IMR-90 (cell line): ENCODE data around the gene SAFB2. TPM values are rescaled to one million over a fixed set of nuclear protein-coding genes. Genes with fewer than 3 reads are reported as not detected.

Experiments
- ATAC-seq: fragments of 200-7000 bp; cut with Tn5 transposase; 2 replicates; pipeline ENCODE4 v1.9.1; 2020; ENCODE audit warnings: low read depth, mild to moderate bottlenecking, moderate library complexity
- BruUV-seq: library from RNA; stranded (reverse); fragments of 400-500 nt; replicated peaks from 2 replicates; lab custom pipeline; 2021; lab: Mats Ljungman, UMichigan
- CTCF ChIA-PET: fragments of 300-600 bp; formaldehyde crosslinking; extraction: SDS; loops from one replicate; lab custom pipeline; 2021; ENCODE audit warnings: antibody characterized with exemption; lab: Yijun Ruan, JAX
- POLR2A ChIA-PET: fragments of 300-600 bp; sonication (Branson Sonifier 250); formaldehyde crosslinking; loops from one replicate; lab custom pipeline; 2022; ENCODE audit warnings: antibody characterized with exemption; ENCODE audit not compliant: unreplicated experiment; lab: Charles Lee
- DNase-seq: peaks from one replicate; pipeline ENCODE4 v3.0.0; 2013
- H2AFZ ChIP-seq: replicated peaks from 2 replicates; pipeline ENCODE3; 2013; ENCODE audit warnings: low read length, mild to moderate bottlenecking; ENCODE audit not compliant: poor library complexity
- H2AK5ac ChIP-seq: 2 replicates; pipeline ENCODE4 v1.6.1; 2013; ENCODE audit warnings: low read depth, low read length, inconsistent platforms
- H2AK9ac ChIP-seq: replicated peaks from 2 replicates; pipeline ENCODE3; 2013; ENCODE audit warnings: mild to moderate bottlenecking, low read depth, low read length, moderate library complexity; ENCODE audit not compliant: poor library complexity
- H2BK120ac ChIP-seq: 2 replicates; pipeline ENCODE4 v1.6.1; 2013; ENCODE audit warnings: low read depth, low read length, inconsistent platforms
- H2BK15ac ChIP-seq: 3 replicates; pipeline ENCODE4 v1.6.1; 2013; ENCODE audit warnings: low read depth, low read length, inconsistent platforms
- H2BK20ac ChIP-seq: 2 replicates; pipeline ENCODE4 v1.6.1; 2013; ENCODE audit warnings: low read depth, mild to moderate bottlenecking, inconsistent platforms, low read length, moderate library complexity
- H2BK5ac ChIP-seq: 2 replicates; pipeline ENCODE4 v1.6.1; 2013; ENCODE audit warnings: mild to moderate bottlenecking, low read depth, low read length, inconsistent platforms; ENCODE audit not compliant: poor library complexity, severe bottlenecking
- H3K14ac ChIP-seq: replicated peaks from 2 replicates; pipeline ENCODE4 v1.6.1; 2013; ENCODE audit warnings: low read depth, low read length, inconsistent platforms
- H3K18ac ChIP-seq: 2 replicates; pipeline ENCODE4 v1.6.1; 2013; ENCODE audit warnings: low read depth, low read length, control low read depth
- H3K23ac ChIP-seq: 2 replicates; pipeline ENCODE4 v1.6.1; 2013; ENCODE audit warnings: low read depth, low read length, inconsistent platforms
- H3K27ac ChIP-seq: 2 replicates; pipeline ENCODE4 v1.5.1; 2013; ENCODE audit warnings: mild to moderate bottlenecking, control low read depth, low read length; ENCODE audit not compliant: insufficient read depth
- H3K27me3 ChIP-seq: 2 replicates; pipeline ENCODE4 v1.6.1; 2013; ENCODE audit warnings: low read length; ENCODE audit not compliant: control insufficient read depth, insufficient read depth
- H3K36me3 ChIP-seq: 2 replicates; pipeline ENCODE4 v1.6.1; 2013; ENCODE audit warnings: low read length, mixed read lengths; ENCODE audit not compliant: control insufficient read depth, insufficient read depth
- H3K4ac ChIP-seq: 2 replicates; pipeline ENCODE4 v1.6.1; 2013; ENCODE audit warnings: low read depth, low read length, inconsistent platforms
- H3K4me1 ChIP-seq: 2 replicates; pipeline ENCODE4 v1.6.1; 2013; ENCODE audit warnings: low read length, mixed read lengths; ENCODE audit not compliant: control insufficient read depth, insufficient read depth
- H3K4me2 ChIP-seq: 2 replicates; pipeline ENCODE4 v1.6.1; 2013; ENCODE audit warnings: low read depth, mild to moderate bottlenecking, control low read depth, low read length, moderate library complexity
- H3K4me3 ChIP-seq: 2 replicates; pipeline ENCODE4 v1.5.1; 2013; ENCODE audit warnings: low read depth, mild to moderate bottlenecking, control low read depth, low read length, moderate library complexity; ENCODE audit not compliant: insufficient read depth
- H3K56ac ChIP-seq: 2 replicates; pipeline ENCODE4 v1.6.1; 2013; ENCODE audit warnings: low read length, inconsistent platforms; ENCODE audit not compliant: insufficient read depth; ENCODE audit errors: extremely low read depth
- H3K79me1 ChIP-seq, 2 experiments: 2 replicates each; pipeline ENCODE4 v1.6.1; 2013; ENCODE audit warnings: low read length in 2 of 2, inconsistent platforms in 1 of 2, low read depth in 1 of 2
- H3K9ac ChIP-seq: 2 replicates; pipeline ENCODE4 v1.6.1; 2013; ENCODE audit warnings: low read depth, low read length, control low read depth
- H3K9me1 ChIP-seq: 2 replicates; pipeline ENCODE4 v1.6.1; 2013; ENCODE audit warnings: low read length, inconsistent platforms; ENCODE audit not compliant: insufficient read depth
- H3K9me3 ChIP-seq: 2 replicates; pipeline ENCODE4 v1.6.1; 2013; ENCODE audit warnings: low read length; ENCODE audit not compliant: control insufficient read depth, insufficient read depth
- H4K20me1 ChIP-seq: 2 replicates; pipeline ENCODE4 v1.6.1; 2013; ENCODE audit warnings: low read length, inconsistent platforms; ENCODE audit not compliant: insufficient read depth
- H4K5ac ChIP-seq: 2 replicates; pipeline ENCODE4 v1.6.1; 2013; ENCODE audit warnings: mild to moderate bottlenecking, low read depth, low read length, control low read depth
- H4K8ac ChIP-seq, 2 experiments: 2 replicates each; pipeline ENCODE4 v1.6.1; 2013; ENCODE audit warnings: low read depth in 2 of 2, low read length in 2 of 2, control low read depth in 1 of 2, inconsistent platforms in 1 of 2
- H4K91ac ChIP-seq: 2 replicates; pipeline ENCODE4 v1.6.1; 2013; ENCODE audit warnings: low read depth, low read length, inconsistent platforms; ENCODE audit not compliant: insufficient read depth
- CHD1 ChIP-seq: IDR thresholded peaks from 2 replicates; pipeline ENCODE4 v1.6.1; 2012; ENCODE audit warnings: low read depth, low read length, improper control_type of control experiment
- MAFK ChIP-seq: IDR thresholded peaks from 2 replicates; pipeline ENCODE4 v1.6.1; 2012; ENCODE audit warnings: low read depth, low read length, improper control_type of control experiment
- SMC3 ChIP-seq: fragments of 150-350 bp; IDR thresholded peaks from 2 replicates; pipeline ENCODE4 v1.6.1; 2016; ENCODE audit warnings: low read depth, mild to moderate bottlenecking, antibody characterized with exemption, low read length, moderate library complexity
- WGBS, 2 experiments: methylation state at CpG; one replicate each; pipeline versions ENCODE4 v1.1.5 to v1.1.7; 2013; ENCODE audit warnings: missing lambda C conversion rate in 2 of 2; ENCODE audit not compliant: insufficient read length in 1 of 2; ENCODE audit errors: extremely low coverage in 2 of 2; 5-methylcytosine and 5-hydroxymethylcytosine counted together
- dilution Hi-C: fragments of 300-500 bp; cut with HindIII; formaldehyde crosslinking; loops from one replicate; pipeline ENCODE4 v1.14.3; 2018; ENCODE audit warnings: low sequenced_read_pairs; ENCODE audit not compliant: unreplicated experiment
- in situ Hi-C: fragments of 300-500 bp; cut with MboI; formaldehyde crosslinking; loops from 3 replicates; pipeline ENCODE4 v1.14.3; 2019; ENCODE audit warnings: low sequenced_read_pairs, inconsistent platforms, mixed read lengths
- intact Hi-C: fragments of 100-400 bp; cut with micrococcal nuclease; formaldehyde crosslinking; loops from 2 replicates; pipeline ENCODE4 v1.10.0; 2022
- polyA plus RNA-seq, 3 experiments: library from polyadenylated mRNA; depleted of rRNA; stranded (reverse); fragments of >200 nt; gene quantifications; 2 replicates each; pipeline ENCODE4 v1.2.3, GENCODE V29; 2012; ENCODE audit warnings: low replicate concordance in 1 of 3
- total RNA-seq: library from RNA; depleted of rRNA; stranded (reverse); fragments of >200 nt; gene quantifications from 2 replicates; pipeline ENCODE4 v1.2.3, GENCODE V29; 2012
- TF ChIP-seq, protein P1 (sequence below): conservative IDR thresholded peaks from 2 replicates; pipeline ENCODE4 v1.5.1; 2012; ENCODE audit warnings: mild to moderate bottlenecking, low read depth, low read length, improper control_type of control experiment
- TF ChIP-seq, protein P2 (sequence below): fragments of 150-350 bp; IDR thresholded peaks from 2 replicates; pipeline ENCODE4 v1.6.1; 2017; ENCODE audit warnings: mild to moderate bottlenecking, antibody characterized with exemption, low read length, low read depth

SAFB2 gene
- total and polyA plus RNA-seq, 2 of the 4 experiments (the other 2 are of a cell fraction), result 11.8 to 26.2 TPM

DNA sequence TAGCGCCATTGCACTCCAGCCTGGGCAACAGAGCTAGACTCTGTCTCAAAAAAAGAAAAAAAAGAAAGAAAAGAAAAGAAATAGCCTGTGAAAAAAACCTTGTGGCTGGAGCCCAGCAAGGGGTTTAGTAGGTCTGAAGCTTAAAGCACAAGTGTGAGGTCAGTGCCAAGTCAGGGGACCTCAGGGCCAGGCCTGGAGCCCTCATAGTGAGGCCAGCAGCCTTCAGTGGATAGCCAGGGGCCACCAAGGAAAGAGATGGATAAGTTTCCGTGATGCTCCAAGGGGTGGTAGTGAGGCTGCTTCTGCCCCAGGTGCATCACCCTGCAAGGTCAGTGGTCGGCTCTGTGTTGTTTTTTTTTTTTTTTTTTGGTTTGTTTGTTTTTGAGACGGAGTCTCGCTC lies 67.7 kb downstream of the SAFB2 start:
- DNase-seq (no peak), ATAC-seq (no peak)
- no peak overlapping the region for H2AK5ac ChIP-seq
- in situ Hi-C loops, result no loop called here
- H2BK20ac ChIP-seq, result no peak overlapping the region
- no peak overlapping the region for H3K4me2 ChIP-seq
- H3K56ac ChIP-seq, result no peak overlapping the region
- no peaks in the 10 kb centered on the region for H3K9me3 ChIP-seq
- POLR2A ChIA-PET, result no interaction called here
- H3K27ac ChIP-seq, result no peak overlapping the region
- H3K79me1 ChIP-seq, result no peaks in the 10 kb centered on the region
- H3K9me1 ChIP-seq, result no peaks in the 10 kb centered on the region
- no peak overlapping the region for H3K4ac ChIP-seq
- no peaks in the 10 kb centered on the region; the same call in 1 of the 2 replicates for H3K4me1 ChIP-seq
- H4K5ac ChIP-seq, result no peak overlapping the region
- no peak overlapping the region for H3K18ac ChIP-seq
- no peak overlapping the region for H3K4me3 ChIP-seq
- no peak overlapping the region for H3K9ac ChIP-seq
- no peak overlapping the region for H4K8ac ChIP-seq
- TF ChIP-seq, protein P1, sequence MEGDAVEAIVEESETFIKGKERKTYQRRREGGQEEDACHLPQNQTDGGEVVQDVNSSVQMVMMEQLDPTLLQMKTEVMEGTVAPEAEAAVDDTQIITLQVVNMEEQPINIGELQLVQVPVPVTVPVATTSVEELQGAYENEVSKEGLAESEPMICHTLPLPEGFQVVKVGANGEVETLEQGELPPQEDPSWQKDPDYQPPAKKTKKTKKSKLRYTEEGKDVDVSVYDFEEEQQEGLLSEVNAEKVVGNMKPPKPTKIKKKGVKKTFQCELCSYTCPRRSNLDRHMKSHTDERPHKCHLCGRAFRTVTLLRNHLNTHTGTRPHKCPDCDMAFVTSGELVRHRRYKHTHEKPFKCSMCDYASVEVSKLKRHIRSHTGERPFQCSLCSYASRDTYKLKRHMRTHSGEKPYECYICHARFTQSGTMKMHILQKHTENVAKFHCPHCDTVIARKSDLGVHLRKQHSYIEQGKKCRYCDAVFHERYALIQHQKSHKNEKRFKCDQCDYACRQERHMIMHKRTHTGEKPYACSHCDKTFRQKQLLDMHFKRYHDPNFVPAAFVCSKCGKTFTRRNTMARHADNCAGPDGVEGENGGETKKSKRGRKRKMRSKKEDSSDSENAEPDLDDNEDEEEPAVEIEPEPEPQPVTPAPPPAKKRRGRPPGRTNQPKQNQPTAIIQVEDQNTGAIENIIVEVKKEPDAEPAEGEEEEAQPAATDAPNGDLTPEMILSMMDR, result no peak
- TF ChIP-seq SMC3, result no peak
- TF ChIP-seq CHD1, result no peak
- TF ChIP-seq, protein P2, sequence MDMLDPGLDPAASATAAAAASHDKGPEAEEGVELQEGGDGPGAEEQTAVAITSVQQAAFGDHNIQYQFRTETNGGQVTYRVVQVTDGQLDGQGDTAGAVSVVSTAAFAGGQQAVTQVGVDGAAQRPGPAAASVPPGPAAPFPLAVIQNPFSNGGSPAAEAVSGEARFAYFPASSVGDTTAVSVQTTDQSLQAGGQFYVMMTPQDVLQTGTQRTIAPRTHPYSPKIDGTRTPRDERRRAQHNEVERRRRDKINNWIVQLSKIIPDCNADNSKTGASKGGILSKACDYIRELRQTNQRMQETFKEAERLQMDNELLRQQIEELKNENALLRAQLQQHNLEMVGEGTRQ, result no peak
- no peak for TF ChIP-seq MAFK
- H2AFZ ChIP-seq, result no peak overlapping the region
- dilution Hi-C loops, result no loop called here
- no TSS peak for BruUV-seq
- no peak overlapping the region for H2BK5ac ChIP-seq
- H3K14ac ChIP-seq, result no peak overlapping the region
- 50% methylated on average over 1 of the region's 5 CpGs; no CpG with 5 or more reads in 1 of the 2 experiments for WGBS, 2 experiments
- H3K36me3 ChIP-seq, result no peaks in the 10 kb centered on the region
- H2BK15ac ChIP-seq, result no peak overlapping the region
- H3K27me3 ChIP-seq, result peaks cover 36% of the 10 kb centered on the region
- CTCF ChIA-PET, result interaction anchor here (0.7 kb wide), 1 partner anchor 67 kb away, joined by 3 read pairs; no protein-coding TSS in a partner anchor
- no peaks in the 10 kb centered on the region for H4K20me1 ChIP-seq
- intact Hi-C loops, result no loop called here
- no peak overlapping the region for H4K91ac ChIP-seq
- H2AK9ac ChIP-seq, result no peak overlapping the region
- H2BK120ac ChIP-seq, result no peak overlapping the region
- H3K23ac ChIP-seq, result no peak overlapping the region
